Heart right ventricle (tissue), 16 donors: ENCODE data around the gene ZNF496. TPM values are rescaled to one million over a fixed set of nuclear protein-coding genes. Genes with fewer than 3 reads are reported as not detected.
A peak's percentile ranks its signal among the peaks of the same experiment; 100 is the strongest.

Experiments used
- ATAC-seq, 8 donors: fragments of 200-7000 bp; cut with Tn5 transposase; one replicate each; pipeline ENCODE4 v1.9.1; 2020; ENCODE audit warnings: mild to moderate bottlenecking in 8 of 8, moderate library complexity in 8 of 8, moderate number of reproducible peaks in 1 of 8
- DNase-seq, 2 donors: peaks; one replicate each; pipeline ENCODE4 v3.0.0-alpha.2; 2020
- H3K27ac ChIP-seq, 10 donors: fragments of 200-600 bp; sonication (generic) in 2 of 10; one replicate each; pipeline versions ENCODE4 v1.5.0 to v1.8.0; 2020 to 2022; ENCODE audit warnings: mild to moderate bottlenecking in 3 of 10
- H3K27me3 ChIP-seq, 7 donors: fragments of 200-600 bp; one replicate each; pipeline ENCODE4 v1.8.0; 2021 to 2022; ENCODE audit warnings: mild to moderate bottlenecking in 2 of 7
- H3K36me3 ChIP-seq, 9 donors: fragments of 200-600 bp; sonication (generic) in 1 of 9; one replicate each; pipeline versions ENCODE4 v1.5.0 to v1.8.0; 2020 to 2022; ENCODE audit warnings: mild to moderate bottlenecking in 2 of 9
- H3K4me1 ChIP-seq, 9 donors: fragments of 200-600 bp; sonication (generic) in 1 of 9; one replicate each; pipeline versions ENCODE4 v1.5.0 to v1.8.0; 2020 to 2022; ENCODE audit warnings: mild to moderate bottlenecking in 4 of 9
- H3K4me3 ChIP-seq, 10 donors: fragments of 200-600 bp; sonication (generic) in 2 of 10; one replicate each; pipeline versions ENCODE4 v1.5.0 to v1.8.0; 2020 to 2022; ENCODE audit warnings: mild to moderate bottlenecking in 7 of 10, moderate library complexity in 2 of 10
- H3K9me3 ChIP-seq, 11 donors: fragments of 200-600 bp in 10 of 11; sonication (generic) in 2 of 11; one replicate each; pipeline versions ENCODE4 v1.5.0 to v1.8.0; 2013 to 2022; ENCODE audit warnings: mild to moderate bottlenecking in 2 of 11, control low read depth in 1 of 11, moderate library complexity in 1 of 11
- CTCF ChIP-seq, 9 donors: fragments of 200-600 bp; sonication (generic) in 2 of 9; IDR thresholded peaks; one replicate each; pipeline versions ENCODE4 v1.5.0 to v1.8.0; 2021 to 2022; ENCODE audit warnings: antibody characterized with exemption in 9 of 9, mild to moderate bottlenecking in 5 of 9, moderate library complexity in 1 of 9
- WGBS, 2 donors: extraction: QIAGEN DNeasy Blood & Tissue Kit; methylation state at CpG; one replicate each; pipeline ENCODE4 v1.1.7; 2013; ENCODE audit warnings: inconsistent platforms in 1 of 2; 5-methylcytosine and 5-hydroxymethylcytosine counted together
- intact Hi-C, 10 donors: fragments of 100-400 bp; cut with DNase I; formaldehyde crosslinking; loops; one replicate each; pipeline versions ENCODE4 v1.11.1 to v1.14.2; 2022
- polyA plus RNA-seq, 2 donors: library from polyadenylated mRNA; stranded (reverse); fragments of 200-250 nt; gene quantifications; one replicate each; pipeline ENCODE4 v1.2.3, GENCODE V29; 2013
- total RNA-seq, 10 donors: library from RNA; stranded (reverse); fragmentation: NEBNext Ultra II Directional in 3 of 10; extraction: Animal tissue kit (Norgen Biotek cat#: 25700) in 3 of 10; gene quantifications; one replicate each; pipeline versions ENCODE4 v1.2.1 to v1.2.4, GENCODE V29; 2021 to 2023
- donor health status: Arrhythmogenic right ventricular cardiomyopathy.
- donor health status: ischemic (EF 13 %, LVEDD 7.1; RV severe dilation, severe dysfunction).
- donor health status: healthy with polysubstance abuse.
- donor health status: DM: no; HTN: yes; CAD: no.
- donor health status: DM: no; HTN: no; CAD: no.
- donor health status: ischemic (EF 25% LVEDD 6.9; RV normal size, moderate dysfunction).
- donor health status: ischemic (EF 25% LVEDD 5.7; RV mildly dilated, moderate dysfunction).
- donor health status: healthy.
- donor health status: DM: yes; HTN: yes; CAD: no.
- donor health status: Ischemic cardiomyopathy.
- donor health status: ischemic (EF 35%, LVEDD 5.7; RV mildly dilated, moderate dysfunction).
- donor health status: nonischemic (EF 11% LVEDD 7.7; RV severe dilation, severe dysfunction).
- donor health status: DM: yes; HTN: yes; CAD: no.
- donor health status: PGD.
- donor health status: ischemic (EF 29% LVEDD 5.4; RV normal size, mild dysfunction).
- donor health status: nonischemic (EF 23%, LVEDD 6.1; RV moderate dilation, normal function).

The ZNF496 gene
- total and polyA plus RNA-seq, 12 donors = 6.2 to 18.4 (median 13.8) TPM

GRCh38 chr1:247317702-247318101 lies 14.0 kb downstream of the ZNF496 start:
- peaks cover 0 to 96% (median 34%) of the 10 kb centered on the region in 9 donors for H3K36me3 ChIP-seq
- no peak overlapping the region for H3K27ac ChIP-seq
- TF ChIP-seq CTCF (IDR thresholded peaks at IDR 0.05) = no peak
- no peak for ATAC-seq
- H3K9me3 ChIP-seq = no peaks in the 10 kb centered on the region
- H3K4me3 ChIP-seq = no peak overlapping the region
- H3K27me3 ChIP-seq = no peaks in the 10 kb centered on the region
- no peak for DNase-seq
- intact Hi-C loops = no loop called here
- 90 to 94% methylated on average over 3 of the region's 3 CpGs for WGBS, 2 donors
- H3K4me1 ChIP-seq = peaks cover 0 to 2% (median 0%) of the 10 kb centered on the region in 9 donors

- WGBS, 2 donors = 89 to 91% methylated on average over 5 of the region's 5 CpGs
- intact Hi-C loops = no loop called here
- Histone ChIP-seq H3K4me1 (no peaks in the 10 kb centered on the region), H3K27ac (no peak overlapping the region), H3K27me3 (no peaks in the 10 kb centered on the region), H3K36me3 (peaks cover 0 to 94% (median 26%) of the 10 kb centered on the region in 9 donors), H3K4me3 (no peak overlapping the region), H3K9me3 (no peaks in the 10 kb centered on the region)
- no peak for TF ChIP-seq CTCF (IDR thresholded peaks at IDR 0.05)
- ATAC-seq = no peak
- no peak for DNase-seq
Observed at GRCh38 chr1:247316590-247317197, 15.0 kb downstream of the ZNF496 start.

GRCh38 chr1:247304031-247304430 lies 27.6 kb downstream of the ZNF496 start:
- no peak for DNase-seq
- intact Hi-C loops = no loop called here
- Histone ChIP-seq H3K27ac (no peak overlapping the region), H3K27me3 (no peaks in the 10 kb centered on the region), H3K4me3 (no peak overlapping the region), H3K4me1 (no peaks in the 10 kb centered on the region), H3K36me3 (peaks cover 0 to 98% (median 46%) of the 10 kb centered on the region in 9 donors), H3K9me3 (no peaks in the 10 kb centered on the region)
- WGBS, 2 donors = 70 to 77% methylated on average over 2 of the region's 2 CpGs
- no peak for TF ChIP-seq CTCF (IDR thresholded peaks at IDR 0.05)
- ATAC-seq = peak in 5 of 8 donors; percentile 38 to 72 (median 68)

- ATAC-seq = no peak
- Histone ChIP-seq H3K36me3 (peaks cover 0 to 98% (median 38%) of the 10 kb centered on the region in 9 donors), H3K27me3 (no peaks in the 10 kb centered on the region), H3K4me3 (no peak overlapping the region), H3K27ac (no peak overlapping the region), H3K4me1 (no peaks in the 10 kb centered on the region), H3K9me3 (no peaks in the 10 kb centered on the region)
- 54 to 92% methylated on average over 5 of the region's 5 CpGs for WGBS, 2 donors
- intact Hi-C loops = no loop called here
- no peak for TF ChIP-seq CTCF (IDR thresholded peaks at IDR 0.05)
- DNase-seq = no peak
Observed at GRCh38 chr1:247303216-247303615, 28.5 kb downstream of the ZNF496 start.
